ENCODE measurements around the gene RBP3.

Gene RBP3

GRCh38 chr10:47348138-47348651 is at the start of gene RBP3:
Gene RBP3 (plus strand): TSS chr10:47348363. CDS start chr10:47348485, 122 bp downstream.
- Mint-ChIP-seq H3K27me3 (ENCODE audit: low read depth) (no peaks in the 10 kb centered on the region), H3K9me3 (no peaks in the 10 kb centered on the region), H3K36me3 (ENCODE audit: low read depth) (no peaks in the 10 kb centered on the region), H3K4me3 (no peak within 1 kb of the TSS), H3K4me1 (ENCODE audit: low read depth) (no peaks in the 10 kb centered on the region), H3K27ac (no peak within 1 kb of the TSS)

- H3K27me3 Mint-ChIP-seq (ENCODE audit: low read depth), result peaks cover 62% of the 10 kb centered on the region
- H3K4me1 Mint-ChIP-seq (ENCODE audit: low read depth), result peaks cover 1% of the 10 kb centered on the region
- no peaks in the 10 kb centered on the region for H3K36me3 Mint-ChIP-seq (ENCODE audit: low read depth)
- H3K27ac Mint-ChIP-seq, result no peak overlapping the region
- no peaks in the 10 kb centered on the region for H3K9me3 Mint-ChIP-seq
- no peak overlapping the region for H3K4me3 Mint-ChIP-seq
Observed at GRCh38 chr10:47298715-47299114, 49.4 kb upstream of the RBP3 start.

GRCh38 chr10:47299611-47300428 is 48.3 kb upstream of the RBP3 start, which contains the start of gene GDF10:
Gene GDF10 (plus strand): TSS chr10:47300197. CDS start chr10:47300652, 455 bp downstream.
- H3K4me3 Mint-ChIP-seq, result peak within 1 kb of the TSS; percentile 40
- H3K27ac Mint-ChIP-seq, result no peak within 1 kb of the TSS

GRCh38 chr10:47300429-47300931 is 47.7 kb upstream of the RBP3 start:
- H3K9me3 Mint-ChIP-seq, result no peaks in the 10 kb centered on the region
- no peak overlapping the region for H3K4me3 Mint-ChIP-seq
- peaks cover 1% of the 10 kb centered on the region for H3K4me1 Mint-ChIP-seq (ENCODE audit: low read depth)
- no peaks in the 10 kb centered on the region for H3K36me3 Mint-ChIP-seq (ENCODE audit: low read depth)
- H3K27me3 Mint-ChIP-seq (ENCODE audit: low read depth), result peaks cover 58% of the 10 kb centered on the region
- no peak overlapping the region for H3K27ac Mint-ChIP-seq

More at GRCh38 chr10:47299611-47300428, 48.3 kb upstream of the RBP3 start, which contains the start of gene GDF10:
- H3K9me3 Mint-ChIP-seq, result no peaks in the 10 kb centered on the region
- no peaks in the 10 kb centered on the region for H3K36me3 Mint-ChIP-seq (ENCODE audit: low read depth)
- H3K27me3 Mint-ChIP-seq (ENCODE audit: low read depth), result peaks cover 62% of the 10 kb centered on the region
- H3K4me1 Mint-ChIP-seq (ENCODE audit: low read depth), result peaks cover 1% of the 10 kb centered on the region

GRCh38 chr10:47301833-47302232 is 46.3 kb upstream of the RBP3 start:
- Mint-ChIP-seq H3K27me3 (ENCODE audit: low read depth) (peaks cover 54% of the 10 kb centered on the region), H3K4me3 (no peak overlapping the region), H3K4me1 (ENCODE audit: low read depth) (peaks cover 1% of the 10 kb centered on the region), H3K9me3 (no peaks in the 10 kb centered on the region), H3K36me3 (ENCODE audit: low read depth) (no peaks in the 10 kb centered on the region), H3K27ac (no peak overlapping the region)

- Mint-ChIP-seq H3K27me3 (ENCODE audit: low read depth) (peaks cover 47% of the 10 kb centered on the region), H3K4me3 (no peak overlapping the region), H3K4me1 (ENCODE audit: low read depth) (peaks cover 1% of the 10 kb centered on the region), H3K9me3 (no peaks in the 10 kb centered on the region), H3K36me3 (ENCODE audit: low read depth) (no peaks in the 10 kb centered on the region), H3K27ac (no peak overlapping the region)
Observed at GRCh38 chr10:47303105-47303504, 45.1 kb upstream of the RBP3 start.

- peaks cover 45% of the 10 kb centered on the region for H3K27me3 Mint-ChIP-seq (ENCODE audit: low read depth)
- H3K4me3 Mint-ChIP-seq, result no peak overlapping the region
- H3K4me1 Mint-ChIP-seq (ENCODE audit: low read depth), result peaks cover 1% of the 10 kb centered on the region
- H3K27ac Mint-ChIP-seq, result no peak overlapping the region
- H3K9me3 Mint-ChIP-seq, result no peaks in the 10 kb centered on the region
- no peaks in the 10 kb centered on the region for H3K36me3 Mint-ChIP-seq (ENCODE audit: low read depth)
Observed at GRCh38 chr10:47303866-47304265, 44.3 kb upstream of the RBP3 start.

GRCh38 chr10:47305566-47305965 is 42.6 kb upstream of the RBP3 start:
- H3K27me3 Mint-ChIP-seq (ENCODE audit: low read depth), result peaks cover 34% of the 10 kb centered on the region
- H3K27ac Mint-ChIP-seq, result no peak overlapping the region
- H3K36me3 Mint-ChIP-seq (ENCODE audit: low read depth), result no peaks in the 10 kb centered on the region
- peaks cover 1% of the 10 kb centered on the region for H3K4me1 Mint-ChIP-seq (ENCODE audit: low read depth)
- H3K4me3 Mint-ChIP-seq, result no peak overlapping the region
- H3K9me3 Mint-ChIP-seq, result no peaks in the 10 kb centered on the region

- Mint-ChIP-seq H3K9me3 (no peaks in the 10 kb centered on the region), H3K27me3 (ENCODE audit: low read depth) (peaks cover 26% of the 10 kb centered on the region)
Observed at GRCh38 chr10:47306387-47307210, 41.6 kb upstream of the RBP3 start.

GRCh38 chr10:47307381-47307780 is 40.8 kb upstream of the RBP3 start:
- Mint-ChIP-seq H3K36me3 (ENCODE audit: low read depth) (no peaks in the 10 kb centered on the region), H3K9me3 (no peaks in the 10 kb centered on the region), H3K27me3 (ENCODE audit: low read depth) (peaks cover 20% of the 10 kb centered on the region), H3K27ac (no peak overlapping the region), H3K4me1 (ENCODE audit: low read depth) (peaks cover 11% of the 10 kb centered on the region), H3K4me3 (no peak overlapping the region)

More at GRCh38 chr10:47306387-47307210, 41.6 kb upstream of the RBP3 start:
- Mint-ChIP-seq H3K4me1 (ENCODE audit: low read depth) (peaks cover 4% of the 10 kb centered on the region), H3K27ac (no peak overlapping the region), H3K36me3 (ENCODE audit: low read depth) (no peaks in the 10 kb centered on the region), H3K4me3 (no peak overlapping the region)

GRCh38 chr10:47308775-47309174 is 39.4 kb upstream of the RBP3 start:
- H3K4me3 Mint-ChIP-seq, result no peak overlapping the region
- no peaks in the 10 kb centered on the region for H3K9me3 Mint-ChIP-seq
- H3K4me1 Mint-ChIP-seq (ENCODE audit: low read depth), result peaks cover 11% of the 10 kb centered on the region
- H3K27ac Mint-ChIP-seq, result no peak overlapping the region
- peaks cover 10% of the 10 kb centered on the region for H3K27me3 Mint-ChIP-seq (ENCODE audit: low read depth)
- no peaks in the 10 kb centered on the region for H3K36me3 Mint-ChIP-seq (ENCODE audit: low read depth)

GRCh38 chr10:47309408-47310089 is 38.6 kb upstream of the RBP3 start:
- Mint-ChIP-seq H3K27ac (no peak overlapping the region), H3K27me3 (ENCODE audit: low read depth) (peaks cover 10% of the 10 kb centered on the region)

GRCh38 chr10:47310090-47310505 is 38.1 kb upstream of the RBP3 start:
- Mint-ChIP-seq H3K36me3 (ENCODE audit: low read depth) (no peaks in the 10 kb centered on the region), H3K4me1 (ENCODE audit: low read depth) (peaks cover 11% of the 10 kb centered on the region), H3K27me3 (ENCODE audit: low read depth) (peaks cover 10% of the 10 kb centered on the region), H3K9me3 (no peaks in the 10 kb centered on the region), H3K27ac (no peak overlapping the region), H3K4me3 (no peak overlapping the region)

More at GRCh38 chr10:47309408-47310089, 38.6 kb upstream of the RBP3 start:
- Mint-ChIP-seq H3K36me3 (ENCODE audit: low read depth) (no peaks in the 10 kb centered on the region), H3K4me1 (ENCODE audit: low read depth) (peaks cover 11% of the 10 kb centered on the region), H3K4me3 (no peak overlapping the region), H3K9me3 (no peaks in the 10 kb centered on the region)

All from T-helper 1 cell treated with Interleukin-12 subunit alpha and Interleukin-12 subunit beta and Interleukin-4 antibody, amounts not matched to agents 30 μg/mL and 1 μg/mL, for 36 hours (primary cell).